H1 (cell line): ENCODE data around the gene HSD17B4. TPM values are rescaled to one million over a fixed set of nuclear protein-coding genes. Genes with fewer than 3 reads are reported as not detected.

ENCODE experiments used
- ATF2 ChIP-seq: IDR thresholded peaks from 2 replicates; pipeline ENCODE4 v1.6.1; 2012; ENCODE audit warnings: low read length, inconsistent platforms
- BCL11A ChIP-seq, 2 experiments: IDR thresholded peaks; one replicate each; pipeline ENCODE4 v1.6.1; 2011; ENCODE audit warnings: low read depth in 2 of 2, low read length in 2 of 2, mild to moderate bottlenecking in 2 of 2
- CHD7 ChIP-seq: fragments of 300-600 bp; sonication (generic); IDR thresholded peaks from 2 replicates; pipeline ENCODE4 v1.7.1; 2012; ENCODE audit warnings: low read length, moderate library complexity, mild to moderate bottlenecking, inconsistent platforms; ENCODE audit not compliant: insufficient replicate concordance
- EZH2 ChIP-seq: fragments of 200-600 bp; sonication (generic); IDR thresholded peaks from 2 replicates; pipeline ENCODE4 v1.7.1; 2012; ENCODE audit warnings: low read depth, mild to moderate bottlenecking, moderate library complexity, low read length, inconsistent platforms; ENCODE audit not compliant: severe bottlenecking
- KDM1A ChIP-seq: fragments of 200-600, 300-600 bp; sonication (generic); IDR thresholded peaks from 2 replicates; pipeline ENCODE4 v1.7.1; 2016; ENCODE audit warnings: mild to moderate bottlenecking, low read length, borderline replicate concordance
- SIRT6 ChIP-seq: IDR thresholded peaks from one replicate; pipeline ENCODE4 v1.7.1; 2012; ENCODE audit warnings: low read length, inconsistent platforms
- SP1 ChIP-seq: IDR thresholded peaks from 2 replicates; pipeline ENCODE4 v1.6.1; 2011; ENCODE audit warnings: low read depth, low read length
- TAF7 ChIP-seq: optimal IDR thresholded peaks from 2 replicates; pipeline ENCODE3; 2011; ENCODE audit warnings: low read depth, mild to moderate bottlenecking, inconsistent platforms, low read length, moderate library complexity, borderline replicate concordance
- TEAD4 ChIP-seq: IDR thresholded peaks from 2 replicates; pipeline ENCODE4 v1.6.1; 2012; ENCODE audit warnings: low read depth, low read length, inconsistent platforms, mixed read lengths
- polyA plus RNA-seq, 7 experiments: library from polyadenylated mRNA; depleted of rRNA in 3 of 7; stranded (reverse) in 5 of 7; unstranded in 2 of 7; fragments of >200 nt in 5 of 7; fragments of 200-250 nt in 2 of 7; gene quantifications; 1 replicate in 5 of 7; 2 replicates in 1 of 7; 4 replicates in 1 of 7; pipeline versions ENCODE4 v1.2.1 to v1.2.3, GENCODE V29; 2011 to 2013; ENCODE audit warnings: missing spikeins in 2 of 7, mixed read lengths in 2 of 7
- total RNA-seq: library from RNA; stranded (reverse); fragmentation: NEBNext Ultra II Directional; extraction: Animal tissue kit (Norgen Biotek cat#: 25700); gene quantifications from 2 replicates; pipeline ENCODE4 v1.2.1, GENCODE V29; 2021

Gene HSD17B4
- total and polyA plus RNA-seq, 2 of the 8 experiments (the other 6 are each of a cell fraction or from before 2014, with no cell fraction given): 305 to 369 TPM

GRCh38 chr5:119458911-119459632 lies 6.8 kb downstream of the HSD17B4 start (continued):
- peak; percentile 89 for TF ChIP-seq CHD7
- TF ChIP-seq BCL11A (IDR thresholded peaks at IDR 0.05; ENCODE audit: low read depth in 2 of 2, low read length in 2 of 2): peak in 1 of 2 experiments; percentile 17
- 0 out of 2 replicates have a peak, but pooled peaks have one; percentile 41 for TF ChIP-seq SP1
- TF ChIP-seq ATF2: no peak
- no peak for TF ChIP-seq TEAD4
- no peak for TF ChIP-seq EZH2
- no peak for TF ChIP-seq KDM1A
- TF ChIP-seq TAF7: no peak
- no peak for TF ChIP-seq SIRT6
